ENCODE measurements around the gene NLRC5.

The NLRC5 gene

GRCh38 chr16:56950455-56950854 is 38.9 kb upstream of the NLRC5 start:
- DNase-seq (ENCODE audit: low read depth, low spot score) = no peak
- no peak overlapping the region for H3K4me3 ChIP-seq (ENCODE audit: low read depth, low read length)
- TF ChIP-seq CTCF (IDR thresholded peaks at IDR 0.05; ENCODE audit: low read depth, low read length) = no peak
- in situ Hi-C loops (cut with HindIII; ENCODE audit: low sequenced_read_pairs) = no loop called here

- DNase-seq (ENCODE audit: low read depth, low spot score) = peak; percentile 42
- in situ Hi-C loops (cut with HindIII; ENCODE audit: low sequenced_read_pairs) = no loop called here
- peak; percentile 77 for TF ChIP-seq CTCF (IDR thresholded peaks at IDR 0.05; ENCODE audit: low read depth, low read length)
- H3K4me3 ChIP-seq (ENCODE audit: low read depth, low read length) = no peak overlapping the region
These were observed 38.2 kb upstream of the NLRC5 start for GRCh38 chr16:56950881-56951771.

- H3K4me3 ChIP-seq (ENCODE audit: low read depth, low read length) = no peak overlapping the region
- no peak for TF ChIP-seq CTCF (IDR thresholded peaks at IDR 0.05; ENCODE audit: low read depth, low read length)
- no peak for DNase-seq (ENCODE audit: low read depth, low spot score)
- in situ Hi-C loops (cut with HindIII; ENCODE audit: low sequenced_read_pairs) = no loop called here
These were observed 36.4 kb upstream of the NLRC5 start for GRCh38 chr16:56953006-56953405.

GRCh38 chr16:56956076-56956475 is 33.3 kb upstream of the NLRC5 start:
- H3K4me3 ChIP-seq (ENCODE audit: low read depth, low read length) = no peak overlapping the region
- DNase-seq (ENCODE audit: low read depth, low spot score) = no peak
- in situ Hi-C loops (cut with HindIII; ENCODE audit: low sequenced_read_pairs) = no loop called here
- TF ChIP-seq CTCF (IDR thresholded peaks at IDR 0.05; ENCODE audit: low read depth, low read length) = no peak

GRCh38 chr16:56956756-56957155 is 32.6 kb upstream of the NLRC5 start:
- peak; percentile 16 for TF ChIP-seq CTCF (IDR thresholded peaks at IDR 0.05; ENCODE audit: low read depth, low read length)
- no peak overlapping the region for H3K4me3 ChIP-seq (ENCODE audit: low read depth, low read length)
- no peak for DNase-seq (ENCODE audit: low read depth, low spot score)
- in situ Hi-C loops (cut with HindIII; ENCODE audit: low sequenced_read_pairs) = no loop called here

GRCh38 chr16:56960681-56961281 is 28.6 kb upstream of the NLRC5 start:
- in situ Hi-C loops (cut with HindIII; ENCODE audit: low sequenced_read_pairs) = no loop called here
- no peak overlapping the region for H3K4me3 ChIP-seq (ENCODE audit: low read depth, low read length)
- no peak for DNase-seq (ENCODE audit: low read depth, low spot score)
- TF ChIP-seq CTCF (IDR thresholded peaks at IDR 0.05; ENCODE audit: low read depth, low read length) = no peak
